CD14-positive monocyte (primary cell): Measurements from ENCODE around the gene LYSMD3. TPM values are rescaled to one million over a fixed set of nuclear protein-coding genes. Genes with fewer than 3 reads are reported as not detected.

Experiments used
- DNase-seq, 3 donors: peaks; one replicate each; pipeline ENCODE4 v3.0.0-alpha.2; 2011 to 2022
- H2AFZ ChIP-seq: 2 replicates; pipeline ENCODE4 v1.6.0; 2012; ENCODE audit warnings: mild to moderate bottlenecking, low read depth, low read length, inconsistent platforms; ENCODE audit not compliant: insufficient read depth, poor library complexity, severe bottlenecking
- H3K27ac ChIP-seq, 2 donors: 1 replicate in 1 of 2; 2 replicates in 1 of 2; pipeline ENCODE4 v1.5.1; 2012 to 2013; ENCODE audit warnings: low read length in 2 of 2, control low read depth in 1 of 2, inconsistent platforms in 1 of 2, low read depth in 1 of 2, mild to moderate bottlenecking in 1 of 2
- H3K27me3 ChIP-seq, 2 donors: one replicate each; pipeline versions ENCODE4 v1.6.0 to v1.6.1; 2011 to 2013; ENCODE audit warnings: low read length in 2 of 2; ENCODE audit not compliant: control insufficient read depth in 2 of 2, insufficient read depth in 2 of 2
- H3K36me3 ChIP-seq, 2 donors: replicated peaks in 1 of 2; 1 replicate in 1 of 2; 2 replicates in 1 of 2; pipeline versions ENCODE4 v1.5.1 to v1.6.1; 2012 to 2013; ENCODE audit warnings: low read length in 2 of 2, control low read depth in 1 of 2, inconsistent platforms in 1 of 2, mild to moderate bottlenecking in 1 of 2; ENCODE audit not compliant: insufficient read depth in 2 of 2, control insufficient read depth in 1 of 2
- H3K4me1 ChIP-seq, 2 donors: 1 replicate in 1 of 2; 2 replicates in 1 of 2; pipeline versions ENCODE4 v1.5.1 to v1.6.1; 2012 to 2013; ENCODE audit warnings: low read length in 2 of 2, control low read depth in 1 of 2, inconsistent platforms in 1 of 2, mild to moderate bottlenecking in 1 of 2, moderate library complexity in 1 of 2; ENCODE audit not compliant: insufficient read depth in 2 of 2, control insufficient read depth in 1 of 2
- H3K4me2 ChIP-seq: replicated peaks from 2 replicates; pipeline ENCODE3; 2012; ENCODE audit warnings: low read length, moderate library complexity, mild to moderate bottlenecking; ENCODE audit not compliant: poor library complexity, severe bottlenecking; ENCODE audit errors: extremely low read depth
- H3K4me3 ChIP-seq, 3 experiments: fragments of 200-600 bp in 1 of 3; sonication (generic) in 1 of 3; replicated peaks in 1 of 3; 1 replicate in 2 of 3; 2 replicates in 1 of 3; pipeline ENCODE4 v1.5.1; 2011 to 2013; ENCODE audit warnings: low read length in 3 of 3, mild to moderate bottlenecking in 3 of 3, control low read depth in 2 of 3, low read depth in 2 of 3, inconsistent platforms in 1 of 3, moderate library complexity in 1 of 3
- H3K79me2 ChIP-seq: 2 replicates; pipeline ENCODE4 v1.6.0; 2012; ENCODE audit warnings: mild to moderate bottlenecking, control low read depth, inconsistent platforms, low read length, moderate library complexity; ENCODE audit not compliant: insufficient read depth
- H3K9ac ChIP-seq: 2 replicates; pipeline ENCODE4 v1.6.0; 2017; ENCODE audit warnings: low read length, mild to moderate bottlenecking; ENCODE audit not compliant: insufficient read depth, poor library complexity, severe bottlenecking
- H3K9me3 ChIP-seq, 2 donors: replicated peaks in 1 of 2; 1 replicate in 1 of 2; 2 replicates in 1 of 2; pipeline versions ENCODE4 v1.5.1 to v1.6.1; 2012 to 2013; ENCODE audit warnings: low read length in 2 of 2, control low read depth in 1 of 2; ENCODE audit not compliant: control insufficient read depth in 1 of 2, insufficient read depth in 1 of 2
- H4K20me1 ChIP-seq: 2 replicates; pipeline ENCODE4 v1.6.0; 2012; ENCODE audit warnings: mild to moderate bottlenecking, low read length, control low read depth, moderate library complexity; ENCODE audit not compliant: insufficient read depth
- H3K27ac Mint-ChIP-seq, 7 donors: one replicate each; pipeline ENCODE4 v1.8.0; 2020; ENCODE audit warnings: mild to moderate bottlenecking in 7 of 7, mixed read lengths in 7 of 7, moderate library complexity in 6 of 7, inconsistent platforms in 2 of 7
- H3K27me3 Mint-ChIP-seq, 3 donors: one replicate each; pipeline ENCODE4 v1.8.0; 2021 to 2022; ENCODE audit warnings: low read depth in 3 of 3, mild to moderate bottlenecking in 3 of 3, mixed read lengths in 3 of 3, moderate library complexity in 3 of 3, inconsistent platforms in 1 of 3
- H3K36me3 Mint-ChIP-seq, 2 donors: one replicate each; pipeline ENCODE4 v1.8.0; 2020; ENCODE audit warnings: mixed read lengths in 2 of 2, inconsistent platforms in 1 of 2, mild to moderate bottlenecking in 1 of 2
- H3K4me1 Mint-ChIP-seq: one replicate; pipeline ENCODE4 v1.8.0; 2020; ENCODE audit warnings: mild to moderate bottlenecking, mixed read lengths
- H3K4me3 Mint-ChIP-seq, 2 donors: one replicate each; pipeline ENCODE4 v1.8.0; 2020; ENCODE audit warnings: mild to moderate bottlenecking in 2 of 2, mixed read lengths in 2 of 2, moderate library complexity in 1 of 2
- H3K9me3 Mint-ChIP-seq, 7 donors: one replicate each; pipeline ENCODE4 v1.8.0; 2020 to 2022; ENCODE audit warnings: mixed read lengths in 7 of 7, mild to moderate bottlenecking in 6 of 7, moderate library complexity in 6 of 7, inconsistent platforms in 2 of 7
- CTCF ChIP-seq: fragments of 200-600 bp; IDR thresholded peaks from one replicate; pipeline ENCODE4 v1.8.0; 2022; ENCODE audit warnings: antibody characterized with exemption, mild to moderate bottlenecking
- WGBS: methylation state at CpG from one replicate; pipeline ENCODE4 v1.1.5; 2013; ENCODE audit warnings: missing lambda C conversion rate; ENCODE audit not compliant: insufficient coverage; 5-methylcytosine and 5-hydroxymethylcytosine counted together
- intact Hi-C, 2 donors: fragments of 100-400 bp; cut with micrococcal nuclease; formaldehyde crosslinking; loops; one replicate each; pipeline versions ENCODE4 v1.15.0 to v1.15.1; 2023
- polyA plus RNA-seq, 3 donors: library from polyadenylated mRNA; depleted of rRNA in 1 of 3; unstranded in 2 of 3; stranded (reverse) in 1 of 3; fragments of 300-500 nt in 2 of 3; fragments of >200 nt in 1 of 3; fragmentation: Illumina TruSeq in 2 of 3; gene quantifications; 1 replicate in 2 of 3; 2 replicates in 1 of 3; pipeline ENCODE4 v1.2.3, GENCODE V29; 2012 to 2021

Gene LYSMD3
- polyA plus RNA-seq, 3 donors: 6.0 to 12.1 (median 8.4) TPM

- Histone ChIP-seq H3K4me1 (no peaks in the 10 kb centered on the region), H3K9me3 (no peaks in the 10 kb centered on the region), H3K36me3 (peaks cover 55 to 71% of the 10 kb centered on the region in 2 donors), H3K79me2 (peaks cover 1% of the 10 kb centered on the region), H3K9ac (no peak overlapping the region), H3K27me3 (no peaks in the 10 kb centered on the region), H2AFZ (no peak overlapping the region), H4K20me1 (no peaks in the 10 kb centered on the region), H3K4me2 (no peak overlapping the region), H3K4me3 (no peak overlapping the region), H3K27ac (no peak overlapping the region)
- Mint-ChIP-seq H3K4me1 (no peaks in the 10 kb centered on the region), H3K4me3 (no peak overlapping the region), H3K9me3 (peaks cover 0 to 4% (median 0%) of the 10 kb centered on the region in 7 donors), H3K27me3 (peaks cover 0 to 1% (median 0%) of the 10 kb centered on the region in 3 donors), H3K27ac (no peak overlapping the region), H3K36me3 (peaks cover 62 to 63% of the 10 kb centered on the region in 2 donors)
- intact Hi-C loops: no loop called here
- TF ChIP-seq CTCF: no peak
- no peak for DNase-seq
Observed at GRCh38 chr5:90518661-90519060, 10.7 kb downstream of the LYSMD3 start.

GRCh38 chr5:90514520-90514919, 14.9 kb downstream of the LYSMD3 start:
- Histone ChIP-seq H3K36me3 (peaks cover 19 to 34% of the 10 kb centered on the region in 2 donors), H3K4me1 (no peaks in the 10 kb centered on the region), H3K27ac (no peak overlapping the region), H3K27me3 (no peaks in the 10 kb centered on the region), H3K9me3 (no peaks in the 10 kb centered on the region), H3K9ac (no peak overlapping the region), H2AFZ (no peak overlapping the region), H3K79me2 (no peaks in the 10 kb centered on the region), H4K20me1 (no peaks in the 10 kb centered on the region), H3K4me3 (no peak overlapping the region), H3K4me2 (no peak overlapping the region)
- intact Hi-C loops: no loop called here
- no peaks in the 10 kb centered on the region for H3K9me3 Mint-ChIP-seq
- no peaks in the 10 kb centered on the region for H3K4me1 Mint-ChIP-seq
- TF ChIP-seq CTCF: no peak
- H3K36me3 Mint-ChIP-seq: peaks cover 28 to 31% of the 10 kb centered on the region in 2 donors
- no peak overlapping the region for H3K27ac Mint-ChIP-seq
- no CpG with 5 or more reads among the region's 3 CpGs for WGBS
- no peaks in the 10 kb centered on the region for H3K27me3 Mint-ChIP-seq
- no peak for DNase-seq
- H3K4me3 Mint-ChIP-seq: no peak overlapping the region
